Cortex of kidney (tissue), 1 donor: ENCODE measurements around the gene ZNF500.
"Not testable (repeated sequence)": the region's sequence is repeated elsewhere in the genome, so short reads cannot be mapped to it uniquely, and the experiment has no call there.

Source experiments
- DNase-seq: peaks from one replicate; lab custom pipeline; 2025; lab: John Stamatoyannopoulos, UW

The ZNF500 gene

GRCh38 chr16:4745274-4745569 lies 21.7 kb downstream of the ZNF500 start:
- no peak for DNase-seq

GRCh38 chr16:4744555-4745273 lies 22.2 kb downstream of the ZNF500 start:
- no peak for DNase-seq

GRCh38 chr16:4743226-4743878 lies 23.6 kb downstream of the ZNF500 start:
- no peak for DNase-seq

GRCh38 chr16:4738370-4738769 lies 28.6 kb downstream of the ZNF500 start:
- DNase-seq = not testable (repeated sequence)

- no peak for DNase-seq
Measured at GRCh38 chr16:4737545-4737944, 29.4 kb downstream of the ZNF500 start.

- DNase-seq = no peak
Measured at GRCh38 chr16:4736546-4736945, 30.4 kb downstream of the ZNF500 start.

GRCh38 chr16:4734730-4735535 lies 32.0 kb downstream of the ZNF500 start:
- no peak for DNase-seq

GRCh38 chr16:4734063-4734729 lies 32.8 kb downstream of the ZNF500 start, which contains the start of the genes ANKS3 and DNAAF8:
ANKS3 (minus strand) TSS chr16:4734271; CDS start chr16:4730149, 4,122 bp downstream.
DNAAF8 (plus strand) TSS chr16:4734537; CDS start chr16:4736515, 1,978 bp downstream.
- no peak for DNase-seq

GRCh38 chr16:4733747-4734062 lies 33.3 kb downstream of the ZNF500 start:
- DNase-seq = no peak

GRCh38 chr16:4733211-4733742 lies 33.7 kb downstream of the ZNF500 start:
- no peak for DNase-seq

- no peak for DNase-seq
Measured at GRCh38 chr16:4729876-4730275, 37.1 kb downstream of the ZNF500 start.

- no peak for DNase-seq
Measured at GRCh38 chr16:4728676-4729075, 38.3 kb downstream of the ZNF500 start.

- DNase-seq = no peak
Measured at GRCh38 chr16:4726616-4727015, 40.3 kb downstream of the ZNF500 start.

GRCh38 chr16:4724661-4725270 lies 42.2 kb downstream of the ZNF500 start:
- no peak for DNase-seq

- no peak for DNase-seq
Measured at GRCh38 chr16:4723071-4723767, 43.7 kb downstream of the ZNF500 start.

- DNase-seq = no peak
Measured at GRCh38 chr16:4718466-4718865, 48.5 kb downstream of the ZNF500 start.

GRCh38 chr16:4714996-4715395 lies 52.0 kb downstream of the ZNF500 start:
- no peak for DNase-seq

- DNase-seq = no peak
Measured at GRCh38 chr16:4713663-4714501, 53.1 kb downstream of the ZNF500 start.

GRCh38 chr16:4709481-4709880 lies 57.5 kb downstream of the ZNF500 start:
- DNase-seq = no peak

GRCh38 chr16:4706871-4707270 lies 60.1 kb downstream of the ZNF500 start:
- no peak for DNase-seq
